Mesodermal cell (in vitro differentiated cells): ENCODE data around the gene PCDHGA2.
"Not testable (repeated sequence)": the region's sequence is repeated elsewhere in the genome, so short reads cannot be mapped to it uniquely, and the experiment has no call there.

Experiments used
- H3K27ac ChIP-seq: 2 replicates; pipeline ENCODE4 v1.7.0; 2013; ENCODE audit warnings: mild to moderate bottlenecking, low read depth, low read length, moderate library complexity; ENCODE audit not compliant: severe bottlenecking
- H3K36me3 ChIP-seq: 2 replicates; pipeline ENCODE4 v1.7.1; 2013; ENCODE audit warnings: mild to moderate bottlenecking, low read length, moderate library complexity; ENCODE audit not compliant: control insufficient read depth, insufficient read depth
- H3K4me1 ChIP-seq: one replicate; pipeline ENCODE4 v1.7.1; 2013; ENCODE audit warnings: mild to moderate bottlenecking, low read length; ENCODE audit not compliant: insufficient read depth, control insufficient read depth, poor library complexity, severe bottlenecking
- H3K4me3 ChIP-seq: 2 replicates; pipeline ENCODE4 v1.7.0; 2013; ENCODE audit warnings: low read length, control low read depth, mild to moderate bottlenecking; ENCODE audit not compliant: insufficient read depth, poor library complexity, severe bottlenecking; ENCODE audit errors: extremely low read depth
- H3K9me3 ChIP-seq: 2 replicates; pipeline ENCODE4 v1.7.1; 2013; ENCODE audit warnings: mild to moderate bottlenecking, low read length, moderate library complexity; ENCODE audit not compliant: control insufficient read depth
- WGBS, 2 experiments: methylation state at CpG; one replicate each; pipeline ENCODE4 v1.1.5; 2013; ENCODE audit warnings: missing lambda C conversion rate in 2 of 2; ENCODE audit not compliant: insufficient coverage in 2 of 2; 5-methylcytosine and 5-hydroxymethylcytosine counted together

Gene PCDHGA2

GRCh38 chr5:141366016-141366896, 27.7 kb downstream of the PCDHGA2 start:
- peaks cover 3% of the 10 kb centered on the region for H3K36me3 ChIP-seq
- WGBS, 2 experiments = 95 to 96% methylated on average over 44 to 45 of the region's 46 CpGs
- peaks cover 32% of the 10 kb centered on the region for H3K9me3 ChIP-seq
- no peaks in the 10 kb centered on the region for H3K4me1 ChIP-seq
- H3K4me3 ChIP-seq = no peak overlapping the region
- H3K27ac ChIP-seq = no peak overlapping the region

- Histone ChIP-seq H3K27ac (no peak within 1 kb of the TSS), H3K36me3 (no peaks in the 10 kb centered on the region), H3K4me3 (no peak within 1 kb of the TSS), H3K4me1 (no peaks in the 10 kb centered on the region), H3K9me3 (peaks cover 28% of the 10 kb centered on the region)
- 94% methylated on average over 31 to 32 of the region's 32 CpGs for WGBS, 2 experiments
Observed at GRCh38 chr5:141369994-141370848, 31.7 kb downstream of the PCDHGA2 start, which contains the start of gene PCDHGB3. TSS of gene PCDHGB3 (plus strand) at chr5:141370242. CDS start at chr5:141370395, 153 bp downstream.

GRCh38 chr5:141371572-141372475, 33.3 kb downstream of the PCDHGA2 start:
- Histone ChIP-seq H3K9me3 (peaks cover 16% of the 10 kb centered on the region), H3K4me1 (no peaks in the 10 kb centered on the region), H3K27ac (no peak overlapping the region), H3K36me3 (no peaks in the 10 kb centered on the region), H3K4me3 (no peak overlapping the region)
- 96% methylated on average over 66 of the region's 69 CpGs for WGBS, 2 experiments

- no peaks in the 10 kb centered on the region for H3K4me1 ChIP-seq
- H3K36me3 ChIP-seq = no peaks in the 10 kb centered on the region
- no peak within 1 kb of the TSS for H3K27ac ChIP-seq
- WGBS, 2 experiments = 93% methylated on average over 26 to 27 of the region's 27 CpGs
- peaks cover 16% of the 10 kb centered on the region for H3K9me3 ChIP-seq
- H3K4me3 ChIP-seq = no peak within 1 kb of the TSS
Observed at GRCh38 chr5:141373673-141374317, 35.2 kb downstream of the PCDHGA2 start, which contains the start of gene PCDHGA6. TSS of gene PCDHGA6 (plus strand) at chr5:141373891. CDS start at chr5:141374084, 193 bp downstream.

GRCh38 chr5:141374627-141375026, 36.1 kb downstream of the PCDHGA2 start:
- peaks cover 16% of the 10 kb centered on the region for H3K9me3 ChIP-seq
- H3K4me3 ChIP-seq = no peak overlapping the region
- WGBS, 2 experiments = 84 to 94% methylated on average over 14 of the region's 14 CpGs
- H3K36me3 ChIP-seq = no peaks in the 10 kb centered on the region
- no peaks in the 10 kb centered on the region for H3K4me1 ChIP-seq
- H3K27ac ChIP-seq = no peak overlapping the region

- WGBS, 2 experiments = 94 to 95% methylated on average over 21 to 30 of the region's 48 CpGs
- peaks cover 16% of the 10 kb centered on the region for H3K9me3 ChIP-seq
- H3K36me3 ChIP-seq, H3K4me1 ChIP-seq, H3K4me3 ChIP-seq, H3K27ac ChIP-seq: not testable (repeated sequence)
Observed at GRCh38 chr5:141375444-141376155, 37.0 kb downstream of the PCDHGA2 start.

GRCh38 chr5:141382469-141383294, 44.1 kb downstream of the PCDHGA2 start, which contains the start of gene PCDHGA7:
TSS of gene PCDHGA7 (plus strand) at chr5:141382742. CDS start at chr5:141382900, 158 bp downstream.
- H3K27ac ChIP-seq = no peak within 1 kb of the TSS
- no peak within 1 kb of the TSS for H3K4me3 ChIP-seq
- 94 to 96% methylated on average over 35 to 36 of the region's 37 CpGs for WGBS, 2 experiments
- no peaks in the 10 kb centered on the region for H3K4me1 ChIP-seq
- H3K9me3 ChIP-seq = peaks cover 19% of the 10 kb centered on the region
- H3K36me3 ChIP-seq = no peaks in the 10 kb centered on the region

GRCh38 chr5:141383345-141383744, 44.8 kb downstream of the PCDHGA2 start:
- no peaks in the 10 kb centered on the region for H3K4me1 ChIP-seq
- no peak overlapping the region for H3K27ac ChIP-seq
- WGBS, 2 experiments = 95 to 98% methylated on average over 14 to 20 of the region's 21 CpGs
- H3K4me3 ChIP-seq = no peak overlapping the region
- no peaks in the 10 kb centered on the region for H3K36me3 ChIP-seq
- H3K9me3 ChIP-seq = peaks cover 20% of the 10 kb centered on the region
